HG03439 (cell line): ENCODE measurements around the gene CAMKMT.

Source experiments
- ATAC-seq: cut with Tn5 transposase; IDR thresholded peaks from one replicate; pipeline ENCODE4 v1.9.1; 2021; ENCODE audit warnings: mild to moderate bottlenecking, moderate library complexity; ENCODE audit not compliant: unreplicated experiment

The CAMKMT gene

DNA sequence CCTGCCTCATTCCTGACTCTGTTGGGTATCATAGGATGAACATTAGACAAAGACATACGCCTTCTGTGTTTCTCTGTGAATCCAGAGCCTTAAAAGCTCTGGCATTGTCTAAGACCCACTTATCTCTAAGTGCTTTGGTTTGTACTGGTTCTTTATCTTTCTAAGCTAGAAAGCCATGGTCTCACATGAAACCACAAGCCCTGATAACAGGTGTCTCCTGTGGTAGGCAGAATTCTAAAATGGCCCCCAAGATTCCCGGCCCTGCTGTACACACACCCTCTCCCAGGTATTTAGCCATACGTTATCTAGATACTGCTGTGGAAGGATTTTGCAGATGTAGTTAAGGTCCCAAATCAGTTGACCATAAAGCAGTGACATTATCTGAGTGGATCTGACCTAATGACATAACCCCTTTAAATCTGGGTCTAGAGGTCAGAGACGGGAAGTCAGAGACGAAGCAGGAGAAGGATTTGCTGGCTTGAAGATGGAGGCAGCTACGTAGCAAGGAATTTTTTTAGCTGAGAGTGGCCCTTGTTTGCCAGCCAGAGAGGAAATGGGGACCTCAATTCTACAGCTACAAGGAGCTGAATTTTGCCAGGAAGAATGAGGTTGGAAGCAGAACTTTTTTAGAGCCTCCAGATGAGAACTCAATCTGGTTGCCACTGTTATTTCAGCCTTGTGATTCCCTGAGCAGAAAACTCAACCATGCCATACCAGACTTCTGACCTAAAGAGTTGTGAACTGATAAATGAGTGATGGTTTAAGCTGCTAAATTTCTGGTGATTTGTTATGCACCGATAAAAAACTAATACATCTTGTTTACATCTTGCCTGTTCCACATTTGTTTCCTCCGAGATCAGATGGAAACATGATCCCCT, 186.7 kb downstream of the CAMKMT start:
- no peak for ATAC-seq

GRCh38 chr2:44549099-44549471, 187.3 kb downstream of the CAMKMT start:
- ATAC-seq: no peak

- ATAC-seq: no peak
These were observed 188.1 kb downstream of the CAMKMT start for GRCh38 chr2:44549856-44550255.

DNA sequence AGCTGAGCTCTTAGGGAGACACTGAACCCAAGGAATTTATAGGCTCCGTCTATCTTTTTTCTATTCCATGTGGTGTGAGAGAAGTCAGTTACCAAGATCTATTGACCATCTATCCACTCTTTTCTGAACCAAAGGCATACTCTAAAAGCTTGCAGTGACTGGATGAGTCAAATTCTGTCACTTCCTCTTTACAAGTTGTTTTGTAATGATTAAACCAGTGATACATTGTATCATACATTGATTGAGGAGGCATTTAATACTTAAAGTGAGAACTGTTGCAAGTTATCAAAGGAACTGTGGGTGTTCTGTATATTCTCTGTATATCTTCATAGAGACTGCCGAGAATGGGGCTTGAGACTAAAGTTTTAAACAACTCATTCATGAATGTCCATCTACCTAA, 188.8 kb downstream of the CAMKMT start:
- ATAC-seq: no peak

GRCh38 chr2:44551497-44551896, 189.8 kb downstream of the CAMKMT start:
- ATAC-seq: no peak

DNA sequence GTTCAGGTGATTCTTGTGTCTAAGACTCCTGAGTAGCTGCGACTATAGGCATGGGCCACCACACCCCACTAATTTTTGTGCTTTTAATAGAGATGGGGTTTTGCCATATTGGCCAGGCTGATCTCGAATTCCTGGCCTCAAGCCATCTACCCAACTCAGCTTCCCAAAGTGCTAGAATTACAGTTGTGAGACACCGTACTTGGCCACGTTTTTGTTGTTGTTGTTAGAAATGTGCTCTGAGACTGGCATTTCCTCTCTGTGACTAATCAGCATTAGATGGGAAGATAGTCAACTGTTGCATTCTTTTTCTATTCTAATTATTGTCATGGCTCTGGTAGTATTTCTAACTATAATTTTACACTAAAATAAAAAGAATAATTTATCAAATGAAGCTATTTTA, 191.7 kb downstream of the CAMKMT start:
- ATAC-seq: no peak

GRCh38 chr2:44555700-44556099, 194.0 kb downstream of the CAMKMT start:
- ATAC-seq: no peak

GRCh38 chr2:44559108-44559507, 197.4 kb downstream of the CAMKMT start:
- no peak for ATAC-seq

DNA sequence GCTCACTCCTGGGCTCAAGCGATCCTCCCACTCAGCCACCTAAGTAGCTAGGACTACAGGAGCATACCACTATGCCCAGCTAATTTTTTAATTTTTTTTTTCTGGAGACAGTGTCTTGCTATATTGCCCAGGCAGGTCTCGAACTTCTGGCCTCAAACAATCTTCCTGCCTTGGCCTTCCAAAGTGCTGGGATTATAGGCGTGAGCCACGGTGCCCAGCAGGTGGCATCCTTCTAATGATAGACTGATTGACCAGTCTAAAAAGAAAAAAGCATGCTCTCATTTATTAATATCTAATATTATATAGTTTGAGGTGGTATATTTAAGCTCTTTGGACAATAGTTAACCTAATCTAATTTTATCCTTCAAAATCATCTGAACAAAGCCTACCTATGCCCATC, 198.6 kb downstream of the CAMKMT start:
- ATAC-seq: no peak

DNA sequence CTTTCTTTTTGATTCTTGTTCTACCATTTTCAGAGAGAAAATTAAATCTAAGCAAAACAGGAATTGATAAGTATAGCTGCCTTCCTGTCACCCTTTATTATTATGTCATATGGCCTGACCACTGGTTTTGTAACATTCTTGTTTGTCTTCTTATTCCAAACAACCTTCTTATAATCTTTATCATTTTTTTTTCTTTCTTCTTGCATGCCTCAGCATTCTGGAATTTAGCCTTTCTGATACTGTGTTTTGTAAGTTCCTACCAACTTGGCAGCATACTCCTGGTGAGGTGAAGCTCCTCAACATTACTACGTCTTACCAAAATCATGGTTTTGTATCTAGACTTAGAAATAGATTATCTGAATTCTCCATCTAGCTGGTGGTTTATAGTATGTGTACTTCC, 199.2 kb downstream of the CAMKMT start:
- no peak for ATAC-seq

- ATAC-seq: no peak
These were observed 201.0 kb downstream of the CAMKMT start for GRCh38 chr2:44562737-44563136.

- ATAC-seq: no peak
These were observed 203.0 kb downstream of the CAMKMT start for GRCh38 chr2:44564752-44565151.

GRCh38 chr2:44566059-44566458, 204.3 kb downstream of the CAMKMT start:
- ATAC-seq: no peak

- ATAC-seq: no peak
These were observed 207.7 kb downstream of the CAMKMT start for GRCh38 chr2:44569491-44569890.

DNA sequence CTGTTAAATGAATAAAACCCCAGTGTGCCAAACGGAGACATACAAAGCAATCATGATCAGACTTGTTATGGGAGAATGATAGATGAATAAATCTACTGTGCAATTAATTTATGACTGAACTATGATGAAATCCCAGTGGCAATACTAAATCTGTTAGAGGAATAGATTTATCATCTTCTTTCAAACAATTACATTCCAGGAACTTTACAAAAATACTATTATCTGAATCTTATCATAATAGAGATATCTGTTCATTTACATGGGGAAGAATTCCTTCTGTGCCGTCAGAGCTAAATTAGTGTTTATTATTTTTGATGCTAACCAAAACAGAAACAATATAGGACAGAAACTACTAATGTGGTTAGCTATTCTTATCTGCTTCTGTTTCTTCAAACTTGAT, 208.5 kb downstream of the CAMKMT start:
- ATAC-seq: no peak

DNA sequence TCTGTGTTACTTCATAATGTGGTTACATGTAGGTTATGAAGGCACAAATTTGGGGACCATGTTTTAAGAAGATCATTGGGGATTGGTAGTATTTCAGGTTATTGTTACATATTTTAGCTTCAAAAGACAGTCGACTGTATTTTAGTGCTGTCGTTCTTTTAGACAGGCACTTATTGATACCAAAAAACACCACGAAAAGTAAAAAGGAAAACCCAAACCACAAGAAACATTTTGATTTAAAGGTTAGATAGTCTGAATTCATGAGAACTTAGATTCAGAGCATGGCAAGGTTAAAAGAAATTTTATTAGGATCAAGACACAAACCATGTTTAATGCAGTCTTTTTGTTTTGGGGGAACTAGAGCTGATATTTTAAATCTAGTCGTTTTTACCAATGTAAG, 209.0 kb downstream of the CAMKMT start:
- ATAC-seq: no peak

DNA sequence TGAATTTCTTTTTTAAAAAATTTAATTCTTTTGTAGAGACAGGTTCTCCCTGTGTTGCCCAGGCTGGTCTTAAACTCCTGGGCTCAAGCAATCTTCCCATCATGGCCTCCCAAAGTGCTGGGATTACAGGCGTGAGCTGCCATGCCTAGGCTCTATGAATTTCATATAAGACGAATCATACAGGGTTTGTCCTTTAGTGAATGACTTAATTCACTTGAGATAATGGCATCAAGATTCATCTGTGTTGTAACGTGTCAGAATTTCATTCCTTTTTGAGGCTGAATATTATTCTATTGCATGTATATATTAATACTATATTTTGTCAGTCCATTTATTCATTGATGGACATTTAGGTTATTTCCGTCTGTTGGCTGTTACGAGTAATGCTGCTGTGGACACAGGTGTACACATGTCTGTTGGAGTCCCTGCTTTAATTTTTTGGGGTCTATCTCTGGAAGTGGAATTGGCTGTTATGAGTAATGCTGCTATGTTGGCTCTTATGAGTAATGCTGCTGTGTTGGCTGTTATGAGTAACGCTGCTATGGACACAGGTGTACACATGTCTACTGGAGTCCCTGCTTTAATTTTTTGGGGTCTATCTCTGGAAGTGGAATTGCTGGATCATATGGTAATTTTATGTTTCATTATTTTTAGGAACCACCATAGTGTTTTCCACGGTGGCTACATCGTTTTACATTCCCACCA, 210.6 kb downstream of the CAMKMT start:
- no peak for ATAC-seq

DNA sequence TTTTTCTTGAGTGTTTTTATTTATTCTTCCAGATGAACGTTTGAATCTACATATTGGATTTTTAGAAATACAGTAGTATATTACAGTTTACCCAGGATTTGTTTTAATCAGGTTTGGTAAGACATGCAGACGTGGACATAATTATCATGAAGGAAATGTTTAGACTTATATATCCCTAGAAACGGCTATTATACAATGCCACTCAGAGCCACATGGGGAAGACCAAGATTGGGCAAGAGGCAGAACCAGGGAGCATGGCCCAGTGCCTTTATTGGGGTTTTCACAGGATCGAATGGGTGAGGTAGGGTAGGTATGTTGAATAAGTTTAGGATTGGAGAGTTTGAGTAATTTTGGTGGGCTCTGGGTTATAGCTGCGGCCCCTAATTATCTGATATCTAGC, 212.2 kb downstream of the CAMKMT start:
- ATAC-seq: no peak

- no peak for ATAC-seq
These were observed 216.8 kb downstream of the CAMKMT start for GRCh38 chr2:44578471-44579093.

GRCh38 chr2:44579115-44579836, 217.5 kb downstream of the CAMKMT start:
- no peak for ATAC-seq

DNA sequence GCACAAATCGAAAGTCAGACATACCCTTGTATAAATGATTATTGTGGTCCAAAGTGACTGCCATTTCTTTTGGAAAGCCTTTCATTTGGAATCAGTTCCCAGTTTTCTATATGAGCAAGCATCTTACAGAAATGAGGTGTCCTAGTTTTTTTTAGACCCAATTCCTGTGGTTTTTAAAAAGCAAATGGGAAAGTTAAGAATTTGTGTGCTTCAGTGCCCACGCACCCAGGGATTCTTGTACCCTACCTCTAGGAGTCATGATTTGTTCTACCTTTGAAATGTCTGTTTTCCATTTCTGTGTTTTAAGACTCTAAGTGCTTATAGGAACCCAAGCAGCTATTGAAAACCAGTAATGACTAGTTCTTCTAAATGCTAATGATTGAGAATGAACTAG, 218.1 kb downstream of the CAMKMT start:
- ATAC-seq: no peak
